Measurements from ENCODE around the gene CACNA1G. TPM values are rescaled to one million over a fixed set of nuclear protein-coding genes. Genes with fewer than 3 reads are reported as not detected.

CACNA1G gene
- total and polyA plus RNA-seq, 2 donors from 2014 or later = 0.06 TPM; not detected in 1

DNA sequence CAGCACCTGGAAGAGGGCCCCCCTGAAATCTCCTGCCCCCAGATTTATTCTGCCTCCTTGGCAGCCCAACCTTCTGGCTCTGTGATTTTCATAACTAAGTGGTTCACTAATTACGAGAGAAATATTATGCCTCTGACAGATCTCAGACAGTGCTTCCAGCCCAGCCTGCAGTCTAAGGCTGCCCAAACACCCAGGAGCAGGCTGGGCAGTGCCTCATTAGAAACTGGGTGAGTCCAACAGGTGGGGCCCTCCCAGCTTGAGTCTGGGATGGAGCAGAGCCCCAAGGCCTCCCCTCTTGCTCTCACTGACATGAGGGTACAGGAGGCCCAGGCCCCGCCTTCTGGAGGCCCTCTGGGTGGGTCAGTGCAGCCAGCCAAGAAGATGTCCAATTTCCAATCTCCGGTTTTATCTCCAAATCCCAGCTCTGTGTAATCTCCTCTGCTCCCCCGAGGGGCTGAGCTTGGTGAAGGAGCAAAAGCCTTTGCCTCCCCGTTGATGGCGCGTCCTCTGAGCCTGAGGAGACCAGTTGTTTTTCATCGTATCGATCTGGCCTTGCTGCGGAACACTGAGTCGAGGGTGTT lies 54.0 kb downstream of the CACNA1G start:
- no peak overlapping the region for H3K4me3 ChIP-seq (ENCODE audit: low read length in 3 of 3)
- H3K9me3 ChIP-seq (ENCODE audit: control insufficient read depth in 2 of 3, insufficient read depth in 1 of 3, low read length in 3 of 3) = no peaks in the 10 kb centered on the region
- no peak overlapping the region for H3K9ac ChIP-seq (ENCODE audit: low read length in 3 of 3)
- intact Hi-C loops (cut with DNase I) = no loop called here
- no peak for DNase-seq
- TF ChIP-seq, protein P1, sequence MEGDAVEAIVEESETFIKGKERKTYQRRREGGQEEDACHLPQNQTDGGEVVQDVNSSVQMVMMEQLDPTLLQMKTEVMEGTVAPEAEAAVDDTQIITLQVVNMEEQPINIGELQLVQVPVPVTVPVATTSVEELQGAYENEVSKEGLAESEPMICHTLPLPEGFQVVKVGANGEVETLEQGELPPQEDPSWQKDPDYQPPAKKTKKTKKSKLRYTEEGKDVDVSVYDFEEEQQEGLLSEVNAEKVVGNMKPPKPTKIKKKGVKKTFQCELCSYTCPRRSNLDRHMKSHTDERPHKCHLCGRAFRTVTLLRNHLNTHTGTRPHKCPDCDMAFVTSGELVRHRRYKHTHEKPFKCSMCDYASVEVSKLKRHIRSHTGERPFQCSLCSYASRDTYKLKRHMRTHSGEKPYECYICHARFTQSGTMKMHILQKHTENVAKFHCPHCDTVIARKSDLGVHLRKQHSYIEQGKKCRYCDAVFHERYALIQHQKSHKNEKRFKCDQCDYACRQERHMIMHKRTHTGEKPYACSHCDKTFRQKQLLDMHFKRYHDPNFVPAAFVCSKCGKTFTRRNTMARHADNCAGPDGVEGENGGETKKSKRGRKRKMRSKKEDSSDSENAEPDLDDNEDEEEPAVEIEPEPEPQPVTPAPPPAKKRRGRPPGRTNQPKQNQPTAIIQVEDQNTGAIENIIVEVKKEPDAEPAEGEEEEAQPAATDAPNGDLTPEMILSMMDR (IDR thresholded peaks at IDR 0.05; ENCODE audit: borderline replicate concordance, extremely low read depth, insufficient read depth) = no peak
- no peaks in the 10 kb centered on the region for H3K27me3 ChIP-seq (ENCODE audit: control insufficient read depth, insufficient read depth, low read length)
- H3K36me3 ChIP-seq (ENCODE audit: control insufficient read depth in 2 of 3, insufficient read depth in 3 of 3, low read length in 3 of 3) = no peaks in the 10 kb centered on the region
- no peak for FAIRE-seq
- H3K27ac ChIP-seq (ENCODE audit: low read depth in 2 of 2, low read length in 2 of 2) = no peak overlapping the region
- H3K4me1 ChIP-seq (ENCODE audit: control insufficient read depth in 2 of 3, insufficient read depth in 2 of 3, low read depth in 1 of 3, low read length in 3 of 3) = no peaks in the 10 kb centered on the region

DNA sequence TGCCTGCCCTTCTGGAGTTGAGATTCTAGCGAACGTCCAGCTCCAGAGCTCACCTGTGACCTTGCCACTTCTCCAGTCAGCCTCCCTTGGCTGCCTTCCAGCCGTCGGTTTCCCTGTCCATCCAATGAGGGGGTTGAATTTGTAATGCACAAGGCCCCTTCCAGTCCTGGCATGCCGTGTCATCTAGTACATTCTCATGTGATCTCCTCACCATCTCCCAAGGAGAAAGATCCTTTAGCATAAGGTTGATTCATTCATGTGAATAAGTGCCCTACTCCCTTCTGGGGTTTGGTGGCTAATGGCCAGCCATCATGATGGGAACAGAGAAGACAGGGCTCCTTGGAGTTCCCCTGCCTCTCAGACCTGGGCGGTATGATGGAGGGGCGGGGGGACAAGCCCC lies 55.3 kb downstream of the CACNA1G start:
- Histone ChIP-seq H3K4me3 (ENCODE audit: low read length in 3 of 3) (no peak overlapping the region), H3K4me1 (ENCODE audit: control insufficient read depth in 2 of 3, insufficient read depth in 2 of 3, low read depth in 1 of 3, low read length in 3 of 3) (no peaks in the 10 kb centered on the region), H3K9me3 (ENCODE audit: control insufficient read depth in 2 of 3, insufficient read depth in 1 of 3, low read length in 3 of 3) (no peaks in the 10 kb centered on the region), H3K27me3 (ENCODE audit: control insufficient read depth, insufficient read depth, low read length) (no peaks in the 10 kb centered on the region), H3K27ac (ENCODE audit: low read depth in 2 of 2, low read length in 2 of 2) (no peak overlapping the region), H3K36me3 (ENCODE audit: control insufficient read depth in 2 of 3, insufficient read depth in 3 of 3, low read length in 3 of 3) (no peaks in the 10 kb centered on the region), H3K9ac (ENCODE audit: low read length in 3 of 3) (no peak overlapping the region)
- DNase-seq = no peak
- intact Hi-C loops (cut with DNase I) = no loop called here
- no peak for FAIRE-seq
- TF ChIP-seq, protein P1 (IDR thresholded peaks at IDR 0.05; ENCODE audit: borderline replicate concordance, extremely low read depth, insufficient read depth) = no peak

DNA sequence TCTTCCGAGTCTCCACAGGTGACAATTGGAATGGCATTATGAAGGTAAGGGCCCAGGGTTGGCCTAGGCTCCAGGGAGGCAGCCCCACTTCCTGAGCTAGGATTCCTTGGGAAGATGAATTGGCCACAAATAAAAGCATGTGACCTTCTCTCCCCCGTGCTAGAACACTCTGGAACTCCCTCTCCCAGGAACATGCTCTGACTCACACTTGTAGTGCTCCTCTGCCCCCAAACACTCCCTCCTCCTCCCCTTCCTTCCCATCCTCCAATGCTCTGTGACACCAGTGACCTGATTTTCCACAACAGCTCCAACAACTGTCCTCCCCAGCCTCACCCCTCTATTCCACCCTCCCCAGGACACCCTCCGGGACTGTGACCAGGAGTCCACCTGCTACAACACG lies 57.8 kb downstream of the CACNA1G start:
- DNase-seq (no peak), FAIRE-seq (no peak)
- Histone ChIP-seq H3K9me3 (ENCODE audit: control insufficient read depth in 2 of 3, insufficient read depth in 1 of 3, low read length in 3 of 3) (no peaks in the 10 kb centered on the region), H3K4me3 (ENCODE audit: low read length in 3 of 3) (no peak overlapping the region), H3K9ac (ENCODE audit: low read length in 3 of 3) (no peak overlapping the region), H3K27me3 (ENCODE audit: control insufficient read depth, insufficient read depth, low read length) (no peaks in the 10 kb centered on the region), H3K27ac (ENCODE audit: low read depth in 2 of 2, low read length in 2 of 2) (no peak overlapping the region), H3K4me1 (ENCODE audit: control insufficient read depth in 2 of 3, insufficient read depth in 2 of 3, low read depth in 1 of 3, low read length in 3 of 3) (no peaks in the 10 kb centered on the region), H3K36me3 (ENCODE audit: control insufficient read depth in 2 of 3, insufficient read depth in 3 of 3, low read length in 3 of 3) (no peaks in the 10 kb centered on the region)
- TF ChIP-seq, protein P1 (IDR thresholded peaks at IDR 0.05; ENCODE audit: borderline replicate concordance, extremely low read depth, insufficient read depth) = no peak
- intact Hi-C loops (cut with DNase I) = no loop called here

DNA sequence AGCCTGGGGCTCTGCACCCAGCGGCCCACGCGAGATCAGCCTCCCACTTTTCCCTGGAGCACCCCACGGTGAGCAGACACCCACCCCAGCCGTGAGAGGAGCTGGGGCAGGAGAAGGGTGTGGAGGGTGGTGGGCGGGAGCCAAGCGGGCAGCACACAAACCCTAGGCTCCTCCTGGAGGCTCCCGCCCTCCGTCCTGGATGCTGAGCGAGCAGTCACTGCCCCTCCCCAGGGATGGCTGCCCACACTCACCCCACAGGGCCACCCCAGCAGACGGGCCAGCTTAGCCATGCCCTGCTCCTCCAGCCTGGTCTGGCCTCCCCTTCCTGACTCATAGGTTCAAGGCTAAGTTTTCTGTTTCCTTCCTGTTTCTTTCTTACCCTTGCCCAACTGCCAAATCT lies 58.4 kb downstream of the CACNA1G start:
- no peak overlapping the region for H3K27ac ChIP-seq (ENCODE audit: low read depth in 2 of 2, low read length in 2 of 2)
- no peak overlapping the region for H3K4me3 ChIP-seq (ENCODE audit: low read length in 3 of 3)
- TF ChIP-seq, protein P1 (IDR thresholded peaks at IDR 0.05; ENCODE audit: borderline replicate concordance, extremely low read depth, insufficient read depth) = no peak
- H3K9ac ChIP-seq (ENCODE audit: low read length in 3 of 3) = no peak overlapping the region
- H3K4me1 ChIP-seq (ENCODE audit: control insufficient read depth in 2 of 3, insufficient read depth in 2 of 3, low read depth in 1 of 3, low read length in 3 of 3) = no peaks in the 10 kb centered on the region
- H3K36me3 ChIP-seq (ENCODE audit: control insufficient read depth in 2 of 3, insufficient read depth in 3 of 3, low read length in 3 of 3) = no peaks in the 10 kb centered on the region
- no peak for DNase-seq
- intact Hi-C loops (cut with DNase I) = no loop called here
- no peaks in the 10 kb centered on the region for H3K27me3 ChIP-seq (ENCODE audit: control insufficient read depth, insufficient read depth, low read length)
- H3K9me3 ChIP-seq (ENCODE audit: control insufficient read depth in 2 of 3, insufficient read depth in 1 of 3, low read length in 3 of 3) = no peaks in the 10 kb centered on the region
- no peak for FAIRE-seq

All from kidney (tissue), 14 donors.